HCT116 (cell line): Measurements from ENCODE around the gene GATAD2B. TPM values are rescaled to one million over a fixed set of nuclear protein-coding genes. Genes with fewer than 3 reads are reported as not detected.

Source experiments
- ATAC-seq: fragments of 200-7000 bp; cut with Tn5 transposase; 2 replicates; pipeline ENCODE4 v1.9.1; 2020; ENCODE audit warnings: mild to moderate bottlenecking, moderate library complexity
- BruUV-seq: library from RNA; stranded (reverse); fragments of 400-500 nt; replicated peaks from 2 replicates; lab custom pipeline; 2021; lab: Mats Ljungman, UMichigan
- CTCF ChIA-PET: fragments of 300-600 bp; sonication (Branson Sonifier 250); formaldehyde crosslinking; loops from one replicate; lab custom pipeline; 2021; ENCODE audit warnings: antibody characterized with exemption; lab: Charles Lee
- POLR2A ChIA-PET: fragments of 300-600, 350-600 bp; sonication (Branson Sonifier 250); formaldehyde crosslinking; loops from one replicate; lab custom pipeline; 2021; ENCODE audit warnings: antibody characterized with exemption; lab: Charles Lee
- RAD21 ChIA-PET, 2 experiments: fragments of 300-600 bp; sonication (Branson Sonifier 250); formaldehyde crosslinking; loops; one replicate each; lab custom pipeline; 2023; ENCODE audit warnings: low total read pairs in 2 of 2; ENCODE audit not compliant: uncharacterized antibody in 2 of 2, unreplicated experiment in 2 of 2, low non-redundant PET in 1 of 2; lab: Charles Lee
- DNase-seq: peaks from one replicate; pipeline ENCODE4 v3.0.0-alpha.2; 2010; ENCODE audit warnings: low read depth, low spot score
- H2AFZ ChIP-seq: fragments of 200-600 bp; shearing (Covaris generic), sonication (generic); 2 replicates; pipeline ENCODE4 v1.6.1; 2017; ENCODE audit warnings: low read depth, mixed run types, mixed read lengths, antibody characterized with exemption, low read length; ENCODE audit not compliant: poor library complexity, severe bottlenecking
- H3K27ac ChIP-seq: 2 replicates; pipeline ENCODE4 v1.5.1; 2012; ENCODE audit warnings: low read depth, low read length
- H3K27me3 ChIP-seq: fragments of 200-600 bp; sonication (generic); 2 replicates; pipeline ENCODE4 v1.6.1; 2016; ENCODE audit warnings: mixed run types, low read length, mixed read lengths; ENCODE audit not compliant: insufficient read depth
- H3K36me3 ChIP-seq, 2 experiments: fragments of 200-500 bp in 1 of 2; fragments of 200-600 bp in 1 of 2; sonication (Bioruptor generic) in 1 of 2; sonication (generic) in 1 of 2; 2 replicates each; pipeline versions ENCODE4 v1.5.1 to v1.6.1; 2014 to 2016; ENCODE audit warnings: low read length in 2 of 2, inconsistent platforms in 1 of 2, mixed read lengths in 1 of 2, mixed run types in 1 of 2; ENCODE audit not compliant: insufficient read depth in 2 of 2, control insufficient read depth in 1 of 2
- H3K4me1 ChIP-seq, 2 experiments: fragments of 200-600 bp in 1 of 2; sonication (generic) in 1 of 2; 2 replicates each; pipeline versions ENCODE4 v1.5.1 to v1.6.1; 2012 to 2017; ENCODE audit warnings: low read length in 2 of 2, inconsistent platforms in 1 of 2, mild to moderate bottlenecking in 1 of 2, mixed read lengths in 1 of 2, mixed run types in 1 of 2, moderate library complexity in 1 of 2; ENCODE audit not compliant: insufficient read depth in 2 of 2, control insufficient read depth in 1 of 2
- H3K4me2 ChIP-seq: fragments of 200-600 bp; sonication (generic); 2 replicates; pipeline ENCODE4 v1.6.1; 2017; ENCODE audit warnings: mixed run types, low read length, mixed read lengths
- H3K4me3 ChIP-seq, 2 experiments: fragments of 200-600 bp in 1 of 2; sonication (generic) in 1 of 2; replicated peaks in 1 of 2; 2 replicates each; pipeline ENCODE4 v1.5.1; 2011 to 2016; ENCODE audit warnings: low read length in 2 of 2, control low read depth in 1 of 2, low read depth in 1 of 2, mild to moderate bottlenecking in 1 of 2, mixed read lengths in 1 of 2, mixed run types in 1 of 2
- H3K79me2 ChIP-seq: fragments of 200-600 bp; sonication (generic); 2 replicates; pipeline ENCODE4 v1.6.1; 2017; ENCODE audit warnings: mild to moderate bottlenecking, mixed run types, low read length, moderate library complexity, mixed read lengths; ENCODE audit not compliant: insufficient read depth
- H3K9ac ChIP-seq: fragments of 200-600 bp; sonication (generic); 2 replicates; pipeline ENCODE4 v1.6.1; 2016; ENCODE audit warnings: low read length, mixed read lengths
- H3K9me2 ChIP-seq: fragments of 200-600 bp; sonication (generic), shearing (Covaris generic); 2 replicates; pipeline ENCODE4 v1.6.1; 2017; ENCODE audit warnings: mixed run types, mild to moderate bottlenecking, moderate library complexity; ENCODE audit not compliant: insufficient read depth
- H3K9me3 ChIP-seq, 2 experiments: fragments of 200-500 bp in 1 of 2; fragments of 200-600 bp in 1 of 2; sonication (Bioruptor generic) in 1 of 2; sonication (generic) in 1 of 2; 2 replicates each; pipeline ENCODE4 v1.6.1; 2014 to 2017; ENCODE audit warnings: low read length in 2 of 2, mixed read lengths in 2 of 2, inconsistent platforms in 1 of 2, low read depth in 1 of 2, mild to moderate bottlenecking in 1 of 2, mixed run types in 1 of 2, moderate library complexity in 1 of 2; ENCODE audit not compliant: control insufficient read depth in 1 of 2, insufficient read depth in 1 of 2
- H4K20me1 ChIP-seq: fragments of 200-600 bp; sonication (generic), shearing (Covaris generic); 2 replicates; pipeline ENCODE4 v1.6.1; 2017; ENCODE audit warnings: mixed run types, mild to moderate bottlenecking, moderate library complexity; ENCODE audit not compliant: insufficient read depth
- CBX3 ChIP-seq: IDR thresholded peaks from 2 replicates; pipeline ENCODE4 v1.6.1; 2012; ENCODE audit warnings: low read depth
- CEBPB ChIP-seq: IDR thresholded peaks from 2 replicates; pipeline ENCODE4 v1.6.1; 2012; ENCODE audit warnings: low read depth
- CTCF ChIP-seq, 3 experiments: fragments of 200-600 bp in 1 of 3; sonication (generic) in 1 of 3; IDR thresholded peaks in 2 of 3; conservative IDR thresholded peaks in 1 of 3; 2 replicates each; pipeline ENCODE4 v1.5.1; 2012 to 2017; ENCODE audit warnings: low read depth in 2 of 3, low read length in 2 of 3, antibody characterized with exemption in 1 of 3, borderline replicate concordance in 1 of 3, control low read depth in 1 of 3, mild to moderate bottlenecking in 1 of 3, mixed read lengths in 1 of 3, mixed run types in 1 of 3, moderate library complexity in 1 of 3; ENCODE audit not compliant: insufficient read depth in 1 of 3
- EGR1 ChIP-seq: IDR thresholded peaks from 2 replicates; pipeline ENCODE4 v1.6.1; 2012; ENCODE audit warnings: low read depth
- EZH2 ChIP-seq: fragments of 200-600 bp; sonication (generic); IDR thresholded peaks from 2 replicates; pipeline ENCODE4 v1.6.1; 2017; ENCODE audit warnings: antibody characterized with exemption, mixed run types
- EZH2phosphoT487 ChIP-seq: fragments of 200-600 bp; IDR thresholded peaks from 2 replicates; pipeline ENCODE4 v1.6.1; 2018; ENCODE audit warnings: antibody characterized with exemption, borderline replicate concordance
- FOSL1 ChIP-seq: IDR thresholded peaks from 2 replicates; pipeline ENCODE4 v1.6.1; 2012; ENCODE audit warnings: low read depth
- MAX ChIP-seq: IDR thresholded peaks from 2 replicates; pipeline ENCODE4 v1.6.1; 2012
- POLR2A ChIP-seq: IDR thresholded peaks from 2 replicates; pipeline ENCODE4 v1.7.0; 2011; ENCODE audit warnings: borderline replicate concordance; ENCODE audit not compliant: insufficient read depth, insufficient read length; ENCODE audit errors: extremely low read depth
- POLR2AphosphoS5 ChIP-seq: IDR thresholded peaks from 2 replicates; pipeline ENCODE4 v1.6.1; 2011; ENCODE audit warnings: mild to moderate bottlenecking, low read depth, low read length, moderate library complexity
- RAD21 ChIP-seq: IDR thresholded peaks from 2 replicates; pipeline ENCODE4 v1.6.1; 2012; ENCODE audit warnings: low read depth, mild to moderate bottlenecking
- REST ChIP-seq: IDR thresholded peaks from 2 replicates; pipeline ENCODE4 v1.6.1; 2012; ENCODE audit warnings: low read depth
- SIN3A ChIP-seq: IDR thresholded peaks from 2 replicates; pipeline ENCODE4 v1.6.1; 2012; ENCODE audit warnings: low read depth
- SP1 ChIP-seq: IDR thresholded peaks from 2 replicates; pipeline ENCODE4 v1.6.1; 2012; ENCODE audit warnings: low read depth
- SRF ChIP-seq: IDR thresholded peaks from 2 replicates; pipeline ENCODE4 v1.6.1; 2012; ENCODE audit warnings: low read depth
- YY1 ChIP-seq: IDR thresholded peaks from 2 replicates; pipeline ENCODE4 v1.6.1; 2011; ENCODE audit warnings: low read length, low read depth, moderate library complexity, mild to moderate bottlenecking; ENCODE audit not compliant: insufficient replicate concordance; ENCODE audit errors: extremely low read depth
- ZBTB33 ChIP-seq: IDR thresholded peaks from 2 replicates; pipeline ENCODE4 v1.6.1; 2011; ENCODE audit warnings: mild to moderate bottlenecking, low read length, moderate library complexity; ENCODE audit not compliant: insufficient replicate concordance; ENCODE audit errors: extremely low read depth
- intact Hi-C: fragments of 100-400 bp; cut with micrococcal nuclease; formaldehyde crosslinking; loops from 2 replicates; pipeline ENCODE4 v1.10.0; 2022
- total RNA-seq: library from RNA; stranded (reverse); gene quantifications from one replicate; pipeline ENCODE4 v1.2.1, GENCODE V29; 2021; ENCODE audit not compliant: unreplicated experiment

The GATAD2B gene
- total RNA-seq, 1 experiment from 2014 or later: 50.2 TPM

- DNase-seq: no peak
- Histone ChIP-seq H3K9ac (no peak overlapping the region), H3K9me2 (no peaks in the 10 kb centered on the region), H3K36me3 (peaks cover 26 to 37% of the 10 kb centered on the region in 2 experiments; a peak in 3 of 4 replicates), H3K4me3 (no peak overlapping the region), H3K27me3 (no peaks in the 10 kb centered on the region), H3K79me2 (no peaks in the 10 kb centered on the region), H4K20me1 (no peaks in the 10 kb centered on the region), H2AFZ (no peak overlapping the region), H3K4me1 (peaks cover 7 to 15% of the 10 kb centered on the region in 2 experiments), H3K9me3 (no peaks in the 10 kb centered on the region)
- BruUV-seq: no TSS peak
- ATAC-seq: no peak
- intact Hi-C loops: loop anchor here (10.0 kb wide), 1 partner anchor 96 kb away; the partner anchor contains the start of genes ILF2 and NPR1
- ChIA-PET RAD21 (no interaction called here), CTCF (no interaction called here)
- TF ChIP-seq SRF (no peak), EGR1 (no peak), MAX (no peak), CEBPB (no peak), CTCF (IDR thresholded peaks at IDR 0.05 in 2 of 3, conservative IDR thresholded peaks at IDR 0.05 in 1 of 3; ENCODE audit: borderline replicate concordance in 1 of 3, insufficient read depth in 1 of 3, low read depth in 2 of 3, low read length in 2 of 3) (no peak), POLR2AphosphoS5 (no peak), REST (no peak), EZH2 (no peak), FOSL1 (no peak), CBX3 (no peak), YY1 (no peak), EZH2phosphoT487 (no peak), ZBTB33 (no peak), SP1 (no peak), RAD21 (no peak), SIN3A (no peak), POLR2A (no peak)
- TF ChIP-seq, all 23 proteins: peak for 0
- H3K4me2 ChIP-seq: no peak overlapping the region
- POLR2A ChIA-PET: no interaction called here
- H3K27ac ChIP-seq: no peak overlapping the region
Observed at GRCh38 chr1:153770797-153771196, 152.0 kb downstream of the GATAD2B start.
